GM15510 (cell line): Measurements from ENCODE around the gene NOL4L.

Experiments used
- POLR2A ChIP-seq: IDR thresholded peaks from 3 replicates; pipeline ENCODE4 v1.6.1; 2011; ENCODE audit warnings: borderline replicate concordance; ENCODE audit not compliant: insufficient read length; ENCODE audit errors: extremely low read depth

The NOL4L gene

DNA sequence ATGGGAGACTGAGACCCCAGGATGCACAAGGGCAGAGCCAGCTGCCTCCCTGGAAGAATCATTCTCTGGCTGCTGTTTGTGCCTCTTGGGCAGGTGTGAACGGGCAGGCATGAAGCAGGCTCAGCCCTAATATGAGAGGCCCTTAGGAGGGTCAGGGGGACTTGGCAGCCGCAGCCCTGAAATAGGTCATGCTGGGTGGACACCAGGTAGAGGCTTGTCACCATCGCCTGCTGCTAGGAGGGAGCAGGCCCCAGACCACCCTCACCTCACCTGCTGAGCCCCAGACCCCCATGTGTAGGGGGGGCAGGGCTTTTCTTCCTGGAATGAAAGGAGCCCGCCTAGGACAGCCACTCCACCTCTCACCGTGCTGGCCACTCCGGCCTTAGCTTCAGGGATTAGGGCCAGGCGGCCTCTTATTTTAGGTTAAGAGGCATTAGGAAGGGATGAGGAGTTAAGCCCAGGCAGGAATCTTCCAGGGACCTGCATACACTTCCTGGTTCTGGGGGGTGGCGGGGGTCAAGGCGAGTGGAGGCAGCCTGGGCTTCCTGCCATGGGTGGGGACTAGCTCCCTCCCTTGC is 134.6 kb downstream of the NOL4L start:
- no peak for TF ChIP-seq POLR2A

DNA sequence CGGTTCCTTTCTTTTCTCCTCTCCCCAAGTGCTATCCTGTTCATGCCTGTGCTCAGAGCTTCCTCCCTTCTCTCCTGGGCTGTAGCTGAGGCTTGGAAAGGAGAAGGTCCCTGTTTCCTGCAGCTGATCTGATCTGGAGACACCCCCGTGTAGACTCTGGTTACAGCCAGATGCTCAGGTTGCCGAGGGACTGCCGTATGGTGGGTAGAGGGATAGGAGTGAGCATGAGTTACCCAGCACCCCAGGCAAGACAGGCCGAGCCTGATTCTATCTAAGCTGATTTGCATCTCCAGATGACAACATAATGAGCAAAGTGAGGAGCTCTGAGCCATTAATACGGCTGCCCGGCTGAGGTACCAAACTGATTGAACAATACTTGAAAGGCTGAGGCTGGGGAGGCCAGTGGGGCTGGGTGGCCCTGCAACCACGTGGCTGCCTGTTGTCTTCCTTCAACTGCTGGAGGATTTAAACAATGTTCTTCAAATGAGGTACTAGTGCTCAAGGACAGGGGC is 135.2 kb downstream of the NOL4L start:
- no peak for TF ChIP-seq POLR2A

DNA sequence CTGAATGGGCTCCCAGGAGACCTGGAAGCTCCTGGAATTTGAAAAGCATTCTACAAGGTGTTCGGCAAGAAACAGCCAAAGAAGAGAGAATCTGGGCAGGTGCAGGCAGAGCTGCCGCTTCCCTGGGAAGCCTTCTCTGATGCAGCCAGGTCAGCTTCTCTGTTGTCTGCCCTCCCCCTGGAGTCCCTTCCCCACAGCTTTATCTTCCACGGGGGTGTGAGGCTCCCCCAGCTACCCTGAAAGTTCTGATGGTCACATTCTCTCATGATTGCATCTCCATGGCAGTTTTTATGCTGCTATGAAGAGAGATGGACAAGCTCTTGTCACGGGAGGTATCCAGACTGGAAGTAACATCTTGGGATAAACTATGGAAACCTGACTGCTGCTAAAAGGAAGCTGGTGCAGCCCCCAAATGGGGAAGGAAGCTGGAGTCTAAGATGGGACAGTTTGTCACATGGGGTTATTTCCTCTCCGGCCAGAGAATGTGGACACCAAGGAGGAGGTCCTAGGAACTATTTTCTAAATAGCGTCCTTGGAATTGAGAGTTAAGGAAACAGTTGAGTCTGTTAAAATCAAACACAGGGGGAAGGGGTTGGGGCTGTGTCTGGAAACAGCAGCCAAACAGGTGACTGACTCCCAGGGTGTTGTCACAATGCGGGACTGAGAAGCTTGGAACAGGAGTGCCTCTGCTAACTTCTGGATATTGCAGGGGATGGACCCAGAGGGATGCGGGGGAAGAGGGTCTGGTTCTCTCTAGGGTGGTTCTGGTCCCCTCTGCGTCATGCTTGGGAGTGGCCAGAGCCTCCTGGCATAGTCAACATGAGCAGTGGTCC is 135.9 kb downstream of the NOL4L start:
- no peak for TF ChIP-seq POLR2A

DNA sequence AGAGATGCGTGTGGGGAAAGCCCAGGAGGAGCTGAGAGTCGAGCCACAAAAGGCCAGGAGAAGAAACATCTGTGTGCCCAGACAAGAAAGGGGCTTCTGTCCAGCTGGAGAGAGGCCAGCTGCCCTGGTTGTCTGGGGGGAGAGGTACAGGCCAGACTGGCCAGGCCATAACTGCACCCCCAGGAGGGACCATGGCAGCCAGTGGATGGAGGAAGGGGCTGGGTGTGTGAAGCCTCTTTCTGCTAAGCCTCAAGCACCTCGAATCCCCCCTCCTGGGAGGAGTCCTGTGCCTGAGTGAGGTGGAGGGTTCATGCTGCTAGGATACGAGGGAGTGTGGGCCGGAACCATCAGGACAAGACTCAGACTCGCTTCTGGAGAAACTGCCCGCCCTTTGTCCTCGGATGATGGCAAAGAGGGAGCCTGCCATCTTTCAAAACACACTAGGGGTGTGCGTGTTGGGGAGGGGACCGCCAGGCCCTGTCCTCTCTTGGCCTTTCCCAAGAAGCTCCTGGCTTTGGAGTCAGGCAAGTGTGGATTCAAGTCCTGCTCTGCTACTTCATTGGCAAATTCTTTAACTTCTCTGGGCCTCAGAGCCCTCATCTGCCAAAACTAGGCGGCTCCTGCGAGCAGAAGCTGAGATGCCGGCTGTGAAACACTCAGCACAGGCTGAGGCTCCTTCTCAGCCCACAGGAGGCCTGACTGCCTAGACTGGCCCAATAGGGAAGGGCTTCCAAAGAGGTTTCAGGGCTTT is 136.7 kb downstream of the NOL4L start:
- TF ChIP-seq POLR2A, result no peak

DNA sequence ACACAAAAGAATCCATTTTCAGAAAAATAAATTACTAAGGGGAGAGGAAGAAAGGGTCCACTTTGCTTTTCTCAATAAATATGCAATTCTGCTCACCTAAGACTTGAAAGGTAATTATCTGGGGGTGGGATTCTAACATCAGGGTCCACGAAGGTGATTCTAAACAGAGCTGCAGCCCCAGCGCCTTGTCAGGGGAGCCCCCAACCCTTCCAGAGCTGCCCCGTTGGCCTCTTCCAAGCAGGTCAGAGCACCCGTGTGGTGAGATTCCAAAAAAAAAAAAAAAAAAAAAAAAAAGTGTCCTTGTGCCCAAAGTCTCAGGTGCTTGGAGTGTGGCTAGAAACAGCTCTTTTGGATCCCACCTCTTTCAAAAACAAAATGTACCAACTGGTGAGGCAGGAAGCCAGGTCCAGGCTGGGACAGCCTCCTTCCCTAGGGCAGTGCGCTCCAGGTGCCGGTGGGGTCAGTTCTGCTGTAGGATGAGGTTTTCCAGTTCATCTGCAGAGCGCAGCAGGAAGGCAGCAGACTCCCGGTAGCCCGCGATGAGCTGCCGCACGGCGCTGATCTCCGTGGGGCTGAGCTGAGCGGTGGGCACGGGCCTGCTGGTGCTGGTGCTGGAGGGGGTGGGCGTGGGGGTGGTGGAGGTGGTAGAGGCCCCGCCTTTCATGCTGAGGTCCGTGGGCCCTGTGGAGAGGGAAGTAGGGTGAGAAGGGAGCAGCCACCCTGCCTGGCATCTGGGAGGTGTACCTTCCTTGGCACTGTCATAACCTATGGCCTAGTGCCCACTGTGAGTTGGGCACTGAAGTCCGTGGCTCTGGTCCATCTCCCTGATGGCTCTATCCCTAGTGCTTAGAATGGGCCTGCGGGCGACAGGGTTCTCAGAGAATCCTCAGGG is 137.8 kb downstream of the NOL4L start:
- TF ChIP-seq POLR2A, result no peak

DNA sequence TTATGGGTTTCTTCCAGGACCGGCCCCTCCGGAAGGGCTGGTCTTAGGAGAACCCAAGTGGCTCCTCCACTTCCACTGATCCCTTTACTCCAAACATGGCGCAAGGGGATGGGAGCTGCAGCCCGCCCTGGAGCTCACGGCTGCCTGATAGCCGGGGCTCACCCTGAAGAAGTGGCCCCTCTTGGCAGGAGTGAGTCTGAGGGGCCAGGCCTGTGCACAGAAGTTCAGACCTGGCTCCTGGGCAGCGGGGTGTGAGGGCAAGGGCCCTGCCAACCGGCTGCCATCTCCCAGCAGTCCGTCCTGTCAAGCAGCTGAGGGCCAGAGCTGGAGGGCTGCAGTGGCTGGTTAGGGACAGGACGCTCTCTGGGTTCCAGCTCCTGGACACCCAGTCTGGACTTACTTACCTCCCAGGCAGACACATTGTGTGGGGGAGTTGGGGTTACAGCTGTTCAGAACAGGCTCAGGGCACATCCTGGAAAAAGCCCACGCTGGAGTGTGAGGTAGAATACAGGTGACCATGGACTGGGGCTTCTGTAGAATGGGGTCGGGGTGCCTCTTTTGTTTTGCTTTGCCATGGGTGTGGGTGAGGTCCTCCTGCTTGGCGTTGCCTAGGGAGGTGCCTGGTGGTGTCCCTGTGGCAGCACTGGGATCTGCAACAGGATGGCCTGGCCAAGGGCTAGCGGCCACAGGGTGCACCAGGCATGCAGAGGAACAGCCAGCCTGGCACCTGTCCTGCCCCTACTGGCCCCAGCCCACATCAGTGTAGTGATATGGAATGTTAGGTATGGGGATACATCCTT is 138.6 kb downstream of the NOL4L start:
- TF ChIP-seq POLR2A, result peak; percentile 14

DNA sequence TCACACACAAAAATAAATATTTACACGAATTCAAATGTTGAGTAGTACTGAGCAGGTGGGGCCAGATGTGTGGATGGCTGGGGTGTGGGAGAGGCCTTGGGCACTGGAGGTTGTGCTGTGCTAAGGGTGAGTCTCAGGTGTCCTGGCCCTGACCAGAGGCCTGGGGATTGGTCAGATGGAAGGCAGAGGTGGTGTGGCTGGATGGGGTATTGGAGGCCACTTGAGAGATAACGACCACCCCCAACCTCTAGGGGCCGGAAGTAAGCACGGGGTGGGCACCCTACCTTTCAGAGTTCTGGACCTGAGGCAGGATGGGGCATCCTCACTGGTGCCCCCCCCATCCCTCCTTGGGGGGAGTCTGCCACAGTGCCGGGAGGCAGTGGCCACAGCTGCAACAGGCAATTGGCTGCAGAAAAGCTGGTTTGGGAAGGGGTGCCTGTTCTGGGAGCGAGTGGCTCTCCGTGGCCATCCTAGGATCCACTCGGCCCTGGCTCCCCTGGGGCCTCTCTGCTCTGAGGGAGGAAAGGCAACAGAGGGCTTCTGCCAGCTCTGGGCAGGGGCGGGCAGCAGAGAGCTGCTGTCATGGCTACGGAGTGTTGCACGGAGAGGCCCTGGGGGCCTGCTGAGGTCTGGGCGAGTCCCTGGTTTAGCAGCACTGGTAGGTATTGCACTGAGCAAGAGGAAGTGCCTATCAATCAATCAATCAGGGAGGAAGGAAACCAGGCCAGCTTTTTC is 139.4 kb downstream of the NOL4L start:
- TF ChIP-seq POLR2A, result no peak

DNA sequence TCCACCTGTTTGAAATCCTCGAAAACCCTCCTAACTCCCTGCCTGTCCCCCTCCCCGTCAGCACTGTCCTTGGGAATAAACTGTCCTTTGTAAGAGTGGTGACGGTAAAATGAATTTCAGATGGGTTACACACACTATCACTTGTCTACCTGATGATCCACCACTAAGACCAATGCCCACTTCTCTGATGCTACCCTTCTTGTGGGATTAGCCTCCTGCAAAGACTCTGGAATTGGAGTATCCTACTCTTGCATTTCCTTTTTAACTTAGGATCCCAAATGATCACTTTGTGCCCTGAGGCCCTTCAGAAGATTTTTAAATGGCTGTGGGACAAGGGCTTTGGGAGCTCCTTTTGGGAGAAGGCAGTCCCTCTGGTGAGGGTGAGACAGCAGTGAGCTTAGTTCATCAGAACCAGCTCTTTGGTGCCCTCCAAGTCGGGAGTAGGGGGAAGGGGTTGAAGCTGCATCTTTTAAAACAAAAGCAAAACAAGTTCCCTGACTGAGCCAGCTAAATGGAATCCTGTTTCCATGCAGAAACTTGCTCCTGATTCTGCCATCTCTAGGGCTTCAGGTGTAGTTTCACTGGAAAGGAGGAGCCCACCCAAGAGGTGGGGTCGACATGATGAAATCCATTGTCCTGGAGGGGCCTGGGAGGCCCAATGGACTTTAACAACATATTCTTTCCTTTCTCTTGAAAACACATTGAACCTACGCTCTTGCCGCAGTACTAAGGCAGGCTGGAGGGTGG is 140.5 kb downstream of the NOL4L start:
- no peak for TF ChIP-seq POLR2A

DNA sequence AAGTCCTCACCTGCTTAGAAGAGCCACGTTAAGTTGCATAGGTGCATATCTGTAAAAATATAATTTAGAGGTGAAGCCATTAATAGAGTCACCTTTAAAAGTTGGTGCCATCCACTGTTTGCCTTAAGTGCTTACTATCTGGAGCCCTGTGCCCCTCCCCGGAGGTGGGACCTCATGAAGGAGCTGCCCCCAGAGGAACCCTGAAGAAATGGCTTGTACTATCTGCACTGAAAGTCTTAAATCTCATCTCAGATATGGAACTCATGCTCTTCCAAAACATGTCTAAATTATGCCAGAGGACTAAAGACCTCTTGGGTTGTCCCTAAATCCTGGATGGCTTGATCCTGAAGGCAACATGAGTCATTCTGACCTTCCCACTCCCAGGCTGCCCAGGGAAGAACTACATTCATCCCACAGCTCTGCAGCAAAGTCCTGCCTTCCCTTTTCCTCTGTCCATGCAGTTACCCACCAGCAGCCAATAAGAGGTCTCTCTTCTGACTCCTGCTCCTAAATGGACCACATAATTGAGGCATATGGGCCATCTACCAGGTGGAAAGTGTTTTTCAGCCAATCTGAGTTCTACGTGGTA is 141.7 kb downstream of the NOL4L start:
- TF ChIP-seq POLR2A, result no peak

DNA sequence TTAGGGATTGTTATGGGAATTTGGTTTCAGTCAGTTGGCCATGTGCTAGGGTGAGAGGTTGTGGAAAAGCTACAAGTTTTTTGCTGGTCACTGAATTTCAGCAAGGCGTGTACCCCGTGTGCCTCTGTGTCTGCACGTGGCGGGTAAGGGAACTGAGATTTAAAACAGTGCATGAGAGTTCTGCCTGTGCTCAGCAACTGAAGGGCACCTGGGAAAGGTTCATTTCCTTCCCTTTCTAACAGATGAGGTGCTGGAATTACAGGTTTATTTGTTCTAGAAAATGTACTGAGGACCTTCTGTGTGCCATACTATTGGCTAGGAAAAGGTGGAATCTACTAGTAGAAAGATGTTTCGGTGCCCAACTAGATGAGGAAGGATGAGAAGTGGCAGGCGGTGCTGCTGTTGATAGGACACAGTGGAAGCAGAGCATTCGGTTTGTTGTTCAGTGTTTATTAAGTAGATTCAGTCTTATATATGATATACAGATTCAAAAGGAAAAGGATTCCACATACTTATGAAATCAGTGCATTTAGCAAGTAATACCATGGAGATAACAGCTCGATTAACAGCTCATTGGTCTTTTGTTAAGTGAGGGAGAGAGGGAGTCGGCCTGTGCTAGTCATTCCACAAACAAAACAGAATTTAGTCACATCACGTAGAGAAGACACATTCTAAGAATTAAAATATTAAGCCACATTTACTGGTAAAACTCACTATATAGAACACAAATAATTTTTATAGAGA is 142.3 kb downstream of the NOL4L start:
- TF ChIP-seq POLR2A, result no peak

DNA sequence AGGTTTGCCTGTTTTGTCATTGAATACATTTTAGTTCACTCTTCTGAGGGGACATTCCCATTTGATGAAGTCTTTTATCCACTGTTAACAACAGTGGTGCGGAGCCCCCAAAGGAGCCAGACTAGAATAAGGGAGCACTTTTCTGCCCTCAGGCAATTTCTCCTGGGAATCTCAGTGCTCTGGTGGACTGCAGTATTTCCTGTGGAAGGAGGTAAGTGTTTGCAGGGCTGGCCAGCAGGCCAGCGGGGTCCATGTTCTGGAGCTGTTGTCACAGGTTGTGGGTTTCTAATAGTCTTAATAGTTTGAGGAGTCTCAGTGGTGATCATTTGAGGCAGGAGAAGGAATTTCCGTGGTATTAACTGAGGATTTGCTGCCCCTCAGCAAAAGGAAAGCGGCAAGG is 143.5 kb downstream of the NOL4L start:
- TF ChIP-seq POLR2A, result no peak
